NCI-H1417 treated with DMSO at 0.1 percent for 48 hours (cell line): Measurements from ENCODE around the gene HOXD10.

Experiments
- DNase-seq: peaks from one replicate; lab custom pipeline; 2025; lab: John Stamatoyannopoulos, UW

Gene HOXD10

DNA sequence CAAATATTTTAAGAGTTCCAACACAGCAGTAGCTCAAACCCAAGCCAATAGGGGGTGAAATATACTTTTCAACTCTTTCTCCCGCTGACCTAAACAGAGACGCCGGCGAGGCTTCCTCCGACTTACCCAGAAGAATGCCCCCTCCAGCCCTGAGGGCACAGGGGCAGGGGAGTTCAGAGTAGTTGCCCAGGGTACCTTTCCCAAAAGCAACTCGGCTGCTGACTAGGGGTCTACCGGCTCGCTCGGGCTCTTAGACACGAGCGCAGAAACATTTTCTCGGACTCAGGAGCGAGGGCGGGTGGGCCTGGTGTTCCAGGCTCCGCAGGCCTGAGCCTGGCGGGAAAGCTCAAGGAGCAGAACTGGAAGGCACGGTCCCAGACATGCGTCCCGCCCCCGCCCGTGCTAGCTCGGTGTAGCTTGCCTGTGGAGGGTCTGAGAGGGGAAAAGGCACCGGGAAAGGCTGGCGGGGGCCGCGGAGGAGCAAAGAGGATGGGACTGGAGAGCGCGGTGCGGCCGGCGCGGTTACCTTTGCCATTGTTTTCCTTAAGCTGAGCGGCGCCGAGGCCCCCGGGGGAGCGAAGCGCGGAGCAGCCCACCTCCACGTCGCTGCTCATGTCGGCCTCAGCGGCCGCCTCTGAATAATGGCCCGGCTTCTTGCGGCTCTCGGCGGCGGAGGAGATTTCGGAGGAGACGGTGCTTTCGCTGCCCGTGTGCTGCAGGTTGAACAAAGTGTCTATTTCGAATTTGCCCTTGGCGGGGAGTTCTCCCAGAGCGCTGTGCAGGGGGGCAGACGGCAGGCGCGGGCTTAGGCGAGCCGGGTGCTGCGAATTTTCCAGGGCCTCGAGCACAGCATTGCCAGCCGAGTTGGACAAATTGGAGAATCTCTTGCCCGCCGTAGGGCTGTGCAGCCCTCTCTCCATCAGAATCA is 33.5 kb upstream of the HOXD10 start:
- DNase-seq, result no peak

DNA sequence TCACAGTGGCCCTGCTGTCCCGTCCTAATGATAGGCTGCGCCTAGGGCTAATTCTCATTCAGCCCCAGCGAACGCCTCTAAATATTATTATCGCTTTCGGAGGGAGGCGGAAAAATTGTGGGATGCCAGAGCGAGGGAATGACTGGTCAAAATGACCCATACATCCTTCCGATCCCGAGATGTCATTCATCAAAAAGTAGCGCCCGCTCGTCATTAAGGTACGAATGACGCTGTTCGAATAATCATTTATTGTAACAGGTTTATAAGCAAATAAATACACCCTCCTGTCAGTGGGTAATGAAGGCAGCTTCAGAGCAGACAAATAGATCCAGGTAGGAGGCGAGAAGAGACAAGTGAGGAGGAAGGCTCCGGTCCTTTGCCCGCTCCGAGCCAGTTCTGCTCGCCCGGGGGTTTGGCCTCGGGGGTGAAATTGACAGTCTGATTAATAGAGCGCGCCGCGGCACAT is 32.7 kb upstream of the HOXD10 start, which contains the start of gene EVX2:
EVX2 (minus strand) TSS at position 167 of the 466 bp plus-strand sequence. CDS start 186 bp downstream, outside the sequence.
- DNase-seq, result no peak

DNA sequence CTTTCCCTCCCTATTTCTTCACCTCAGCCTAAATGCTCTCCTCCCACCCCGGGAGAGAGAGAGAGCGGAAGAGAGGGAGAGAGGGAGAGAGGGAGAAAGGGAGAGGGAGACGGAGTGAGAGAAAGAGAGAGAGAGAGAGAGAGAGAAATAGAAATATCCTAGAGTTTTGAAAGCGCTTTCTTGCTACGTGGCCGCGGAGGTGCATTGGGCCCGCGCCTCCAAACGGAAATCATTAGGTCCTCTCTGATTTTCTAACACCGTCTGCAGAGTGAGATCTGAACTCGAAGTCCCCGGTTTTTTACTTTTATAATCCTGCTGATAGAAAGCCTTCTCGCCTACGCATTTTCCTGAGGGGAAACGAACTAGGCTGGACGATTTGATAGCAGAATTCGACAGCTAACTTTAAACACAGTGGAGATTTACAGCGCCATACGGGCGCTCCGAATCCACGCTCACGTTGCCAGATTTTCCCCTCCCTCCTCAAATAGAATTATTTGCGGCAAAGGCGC is 31.9 kb upstream of the HOXD10 start:
- no peak for DNase-seq

GRCh38 chr2:176085120-176085788 is 31.3 kb upstream of the HOXD10 start:
- no peak for DNase-seq

GRCh38 chr2:176085861-176086771 is 30.5 kb upstream of the HOXD10 start:
- DNase-seq, result no peak

GRCh38 chr2:176087330-176088047 is 29.1 kb upstream of the HOXD10 start:
- DNase-seq, result no peak

GRCh38 chr2:176088048-176088936 is 28.3 kb upstream of the HOXD10 start:
- no peak for DNase-seq

DNA sequence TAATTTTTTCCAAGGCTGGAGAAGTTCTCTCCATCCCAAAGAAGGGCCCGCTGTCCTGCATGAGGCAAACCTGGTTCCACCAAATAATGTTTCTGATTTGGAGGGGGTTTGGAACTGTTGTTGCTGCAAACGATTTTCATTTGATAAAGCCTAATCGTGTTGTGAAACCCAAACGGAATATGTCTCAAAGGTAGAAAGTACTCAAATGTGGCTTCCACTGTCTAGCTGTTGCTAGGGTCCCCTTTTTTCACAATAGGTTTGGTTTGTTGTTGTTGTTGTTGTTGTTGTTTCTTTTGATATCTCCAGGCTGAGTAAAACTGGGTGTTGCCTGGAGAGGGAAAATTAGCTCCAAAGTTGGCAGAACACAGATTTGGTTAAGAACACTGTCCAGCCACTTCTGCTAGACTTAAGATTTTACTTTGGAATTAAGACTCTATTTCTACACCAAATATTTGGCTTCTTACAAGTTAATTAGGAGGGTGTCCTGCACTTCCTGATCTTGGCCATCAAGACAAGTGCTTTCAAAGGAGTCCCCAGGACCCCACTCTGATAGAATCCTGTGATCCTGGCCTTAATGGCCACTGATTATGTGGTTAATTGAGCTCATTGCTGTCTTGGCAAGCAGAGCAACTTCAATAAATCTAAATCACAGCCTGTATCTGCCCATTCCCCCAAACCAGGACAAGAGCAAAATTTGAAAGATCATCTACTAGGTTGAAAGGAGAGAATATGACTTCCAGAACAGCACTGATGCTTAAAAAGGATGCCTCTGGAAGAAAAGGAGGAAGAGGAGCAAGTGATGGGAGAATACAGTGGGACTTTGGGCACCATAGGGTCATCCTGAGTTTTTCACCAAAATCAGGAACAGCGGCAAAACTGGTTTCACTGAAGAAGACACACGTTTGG is 27.4 kb upstream of the HOXD10 start:
- no peak for DNase-seq

- no peak for DNase-seq
These were observed 26.7 kb upstream of the HOXD10 start for GRCh38 chr2:176089843-176090395.

GRCh38 chr2:176090862-176091261 is 25.7 kb upstream of the HOXD10 start:
- DNase-seq, result no peak

DNA sequence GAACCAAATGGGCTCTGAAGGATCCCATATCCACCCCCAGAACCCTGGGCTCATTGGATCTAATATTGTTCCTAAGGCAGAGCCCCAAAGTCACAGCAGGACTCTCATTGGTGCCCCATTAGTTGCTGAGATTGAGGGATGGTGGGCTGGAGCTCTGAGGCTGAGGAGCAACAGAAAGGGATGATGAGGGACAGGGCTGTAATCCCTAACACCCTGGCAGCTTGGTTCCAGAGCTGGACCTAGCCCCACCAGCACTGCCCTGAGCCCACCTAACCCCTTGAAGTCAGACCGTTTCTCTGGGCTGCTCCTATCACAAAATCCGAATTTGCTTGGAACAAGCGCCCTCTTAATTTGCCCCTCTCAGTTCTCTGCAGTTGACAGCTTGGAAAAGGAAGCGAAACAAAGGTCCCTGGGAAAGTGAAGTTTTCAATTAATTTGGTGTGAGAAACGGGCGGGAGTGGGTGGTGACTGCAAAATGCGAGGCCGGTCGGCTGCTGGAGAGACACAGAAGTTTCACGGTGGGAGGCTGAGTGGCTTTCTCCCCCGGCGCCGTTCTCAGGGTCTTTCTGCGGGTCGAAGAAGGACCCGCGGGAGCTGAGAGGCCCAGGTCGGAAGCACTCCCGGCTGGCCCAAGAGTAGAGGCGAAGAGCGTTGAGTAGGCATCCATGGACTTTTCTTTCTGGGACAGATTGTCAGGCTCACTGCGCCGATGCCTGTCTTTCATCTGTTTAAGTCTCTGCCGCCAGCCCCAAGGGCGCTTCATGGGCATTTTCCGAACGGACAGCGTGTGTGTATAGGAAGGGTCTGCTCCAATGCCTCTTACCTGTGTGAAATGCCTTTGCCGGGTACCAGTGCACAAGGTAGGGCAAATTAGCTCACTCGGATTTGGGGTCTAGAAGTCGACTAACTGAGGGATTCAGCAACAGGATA is 25.0 kb upstream of the HOXD10 start:
- DNase-seq, result no peak

GRCh38 chr2:176092270-176093144 is 24.1 kb upstream of the HOXD10 start, which contains the start of gene HOXD13:
Gene HOXD13 (plus strand): TSS chr2:176092721. CDS start chr2:176092891, 170 bp downstream.
- DNase-seq, result no peak

- DNase-seq, result no peak
These were observed 23.3 kb upstream of the HOXD10 start for GRCh38 chr2:176093145-176093897.

DNA sequence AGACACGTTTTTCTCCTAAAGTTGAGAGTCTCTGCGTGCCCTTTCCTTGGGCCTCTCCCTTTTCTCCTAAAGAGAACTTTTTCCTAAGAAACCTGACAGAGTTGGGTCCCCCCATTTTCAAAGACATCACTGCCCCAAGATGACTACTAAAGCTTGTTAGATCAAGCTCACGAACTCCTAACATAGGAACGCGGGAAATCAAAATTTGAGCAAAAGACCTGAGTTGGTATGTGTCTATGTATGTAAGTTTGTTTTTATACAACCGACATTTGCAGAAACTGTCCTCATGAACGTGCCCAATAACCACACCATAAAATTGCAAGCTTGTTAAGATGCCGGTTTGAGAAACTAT is 22.7 kb upstream of the HOXD10 start:
- DNase-seq, result no peak

- no peak for DNase-seq
These were observed 22.2 kb upstream of the HOXD10 start for GRCh38 chr2:176094349-176094748.

DNA sequence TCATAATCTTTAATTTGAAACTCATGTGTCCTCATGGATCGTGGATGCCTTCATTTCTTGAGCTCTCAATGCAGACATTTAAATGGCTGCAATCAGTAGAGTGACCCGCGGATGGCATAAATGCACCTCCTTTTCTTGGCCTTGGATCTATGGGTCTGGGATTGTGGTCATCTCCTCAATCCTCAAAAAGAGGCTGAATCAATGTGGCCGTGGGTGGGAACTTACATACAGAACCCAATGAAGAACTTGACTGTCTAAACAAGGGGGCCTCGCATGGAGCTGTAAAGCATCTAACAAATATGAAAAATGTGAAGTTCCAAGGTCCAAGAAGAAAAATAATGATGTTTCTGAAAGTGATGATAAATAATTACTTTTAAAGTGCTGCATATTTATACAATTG is 21.2 kb upstream of the HOXD10 start:
- no peak for DNase-seq
